GM13977 (cell line): ENCODE results near the gene ESPN.
"Not testable (repeated sequence)": the region's sequence is repeated elsewhere in the genome, so short reads cannot be mapped to it uniquely, and the experiment has no call there.

Experiments used
- DNase-seq: peaks from one replicate; pipeline ENCODE4 v3.0.0; 2012; ENCODE audit warnings: low spot score
- CTCF ChIP-seq: IDR thresholded peaks from 2 replicates; pipeline ENCODE4 v1.5.1; 2012; ENCODE audit warnings: mild to moderate bottlenecking, control low read depth; ENCODE audit not compliant: insufficient read depth; ENCODE audit errors: extremely low read depth, missing control alignments
- in situ Hi-C: fragments of 300-500 bp; cut with MboI; formaldehyde crosslinking; loops from one replicate; pipeline ENCODE4 v1.12.0; 2022; ENCODE audit warnings: low sequenced_read_pairs, low pct_unique_long_range_greater_than_20kb, mixed read lengths, inconsistent platforms; ENCODE audit not compliant: unreplicated experiment

Gene ESPN

GRCh38 chr1:6446665-6447015, 22.1 kb downstream of the ESPN start:
- DNase-seq: no peak
- in situ Hi-C loops: no loop called here
- no peak for TF ChIP-seq CTCF

GRCh38 chr1:6447016-6447817, 22.6 kb downstream of the ESPN start:
- TF ChIP-seq CTCF: peak; percentile 3
- no peak for DNase-seq
- in situ Hi-C loops: no loop called here

GRCh38 chr1:6447818-6448748, 23.5 kb downstream of the ESPN start:
- no peak for DNase-seq
- in situ Hi-C loops: no loop called here
- no peak for TF ChIP-seq CTCF

- no peak for DNase-seq
- TF ChIP-seq CTCF: peak; percentile 20
- in situ Hi-C loops: no loop called here
Observed at GRCh38 chr1:6448749-6449631, 24.4 kb downstream of the ESPN start.

GRCh38 chr1:6450005-6450450, 25.5 kb downstream of the ESPN start:
- in situ Hi-C loops: no loop called here
- no peak for TF ChIP-seq CTCF

GRCh38 chr1:6450486-6450885, 25.9 kb downstream of the ESPN start:
- DNase-seq, in situ Hi-C loops: not testable (repeated sequence)

More at GRCh38 chr1:6450005-6450450, 25.5 kb downstream of the ESPN start:
- no peak for DNase-seq
